HG03571 (cell line): Measurements from ENCODE around the gene NKAIN4.

ENCODE experiments used
- ATAC-seq: cut with Tn5 transposase; IDR thresholded peaks from one replicate; pipeline ENCODE4 v1.9.1; 2021; ENCODE audit not compliant: unreplicated experiment

NKAIN4 gene

DNA sequence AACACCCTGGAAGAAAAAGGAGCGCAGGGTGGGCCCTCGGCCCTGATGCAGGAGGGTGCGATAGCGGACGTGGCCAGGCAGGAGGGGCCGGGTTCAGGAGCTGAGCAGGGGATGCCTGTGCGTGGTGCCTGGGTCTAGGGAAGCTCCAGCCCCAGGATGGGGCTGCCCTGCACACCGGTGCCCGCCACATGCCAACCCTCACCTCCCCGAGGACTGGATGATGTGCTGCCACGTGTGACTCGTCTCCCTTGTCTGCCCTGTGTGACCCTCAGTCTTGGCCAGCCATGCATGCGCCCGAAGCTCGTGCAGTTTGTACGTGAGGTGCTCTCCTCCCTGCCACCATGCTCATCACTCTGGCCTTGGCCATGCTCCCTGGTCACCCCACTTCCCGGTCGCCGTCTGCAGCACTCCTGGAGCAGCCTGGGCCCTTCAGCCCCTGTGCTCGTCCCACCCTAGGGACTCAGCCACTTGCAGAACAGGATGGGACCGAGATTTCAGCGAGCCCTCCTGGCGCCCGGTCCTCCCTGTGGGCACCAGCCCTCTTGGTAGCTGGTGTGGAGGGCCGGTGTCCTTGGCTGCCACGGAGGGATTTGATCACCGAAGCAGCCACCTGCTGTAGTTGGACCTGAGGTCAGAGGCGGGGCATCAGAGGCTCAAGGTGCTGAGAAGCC is 34.5 kb upstream of the NKAIN4 start:
- ATAC-seq = no peak

GRCh38 chr20:63287697-63288580 is 33.7 kb upstream of the NKAIN4 start:
- no peak for ATAC-seq

DNA sequence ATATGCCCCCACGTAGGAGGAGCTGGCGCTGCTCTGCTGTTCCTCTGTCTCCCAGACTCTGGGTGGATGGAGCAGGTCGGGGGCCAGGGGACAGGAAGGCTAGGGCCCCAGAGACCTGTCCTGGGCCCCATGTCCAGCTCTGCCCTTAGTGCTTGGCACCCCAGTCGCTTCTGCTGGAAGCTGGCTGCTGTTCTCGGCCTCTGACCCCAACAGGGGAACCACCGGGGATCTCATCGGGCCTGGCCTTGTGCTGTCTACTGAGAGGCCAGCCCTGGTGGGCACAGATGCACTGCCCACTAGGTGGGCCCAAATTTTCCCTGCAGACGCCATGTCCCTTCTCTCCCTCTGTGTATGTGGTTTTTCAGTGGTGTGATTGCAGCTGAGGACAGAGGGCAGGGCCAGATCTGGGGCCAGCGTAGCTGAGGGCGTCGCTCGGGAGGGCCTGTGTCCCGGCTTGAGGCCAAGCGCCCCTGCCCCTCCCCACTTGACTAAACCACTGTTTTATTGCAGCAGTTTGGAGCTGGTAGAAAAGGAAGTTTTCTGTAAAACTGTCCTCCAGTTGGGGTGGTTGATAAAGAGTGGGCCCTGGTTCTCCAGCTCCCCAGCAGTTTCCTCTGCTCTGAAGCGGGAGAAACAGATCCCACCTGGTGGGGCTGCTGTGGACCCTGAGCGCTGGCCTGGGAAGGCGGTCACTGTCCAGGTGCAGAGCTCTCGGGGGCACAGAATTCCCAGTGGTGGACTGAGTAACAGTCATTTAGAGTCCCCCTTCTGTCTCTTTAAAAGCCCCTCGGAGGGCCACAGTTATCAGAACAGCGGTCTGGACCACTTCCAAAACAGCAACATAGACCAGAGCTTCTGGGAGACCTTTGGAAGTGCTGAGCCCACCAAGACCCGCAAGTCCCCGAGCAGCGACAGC is 32.8 kb upstream of the NKAIN4 start:
- ATAC-seq = no peak

DNA sequence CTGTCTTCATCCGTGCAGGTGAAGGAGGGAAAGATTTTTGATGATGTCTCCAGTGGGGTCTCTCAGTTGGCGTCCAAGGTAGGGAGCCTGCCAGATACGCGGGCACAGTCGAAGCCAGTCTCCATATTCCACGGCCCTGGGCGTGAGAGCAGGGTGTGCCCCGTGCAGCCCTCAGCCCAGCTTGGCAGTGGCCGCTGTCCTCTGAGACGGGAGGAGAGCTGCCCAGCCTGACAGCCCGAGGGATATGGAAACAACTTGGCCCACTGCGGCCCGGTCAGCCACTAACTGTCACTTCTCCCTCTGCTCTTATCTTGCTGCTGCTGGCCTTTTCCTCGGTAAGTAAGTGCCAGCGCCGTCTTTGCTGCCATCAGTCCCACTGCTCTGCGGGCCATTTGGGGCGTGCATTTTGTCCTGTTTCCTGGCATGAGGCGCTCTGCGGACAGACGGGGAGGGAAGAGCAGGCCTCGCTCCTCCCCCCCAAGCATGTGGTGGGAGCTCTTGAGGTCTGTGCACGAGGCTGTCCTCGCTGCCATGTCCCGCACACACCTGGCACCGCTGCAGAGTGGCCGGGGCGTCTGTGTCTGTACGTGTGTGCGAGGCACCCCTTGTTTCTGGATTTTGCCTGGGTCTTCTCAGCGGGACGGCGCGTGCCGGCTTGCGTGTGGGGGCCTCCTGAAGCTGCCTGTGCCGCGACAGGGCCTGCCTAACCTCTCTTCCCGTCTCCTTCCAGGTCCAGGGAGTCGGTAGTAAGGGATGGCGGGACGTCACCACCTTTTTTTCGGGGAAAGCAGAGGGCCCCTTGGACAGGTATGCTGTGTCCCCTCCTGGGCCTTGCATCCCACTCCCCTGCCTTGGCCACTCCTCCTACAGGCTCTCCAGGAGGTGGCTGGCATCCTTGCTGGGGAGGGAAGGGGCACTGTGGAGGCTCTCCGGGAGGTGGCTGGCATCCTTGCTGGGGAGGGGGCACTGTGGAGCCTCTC is 31.7 kb upstream of the NKAIN4 start:
- no peak for ATAC-seq

DNA sequence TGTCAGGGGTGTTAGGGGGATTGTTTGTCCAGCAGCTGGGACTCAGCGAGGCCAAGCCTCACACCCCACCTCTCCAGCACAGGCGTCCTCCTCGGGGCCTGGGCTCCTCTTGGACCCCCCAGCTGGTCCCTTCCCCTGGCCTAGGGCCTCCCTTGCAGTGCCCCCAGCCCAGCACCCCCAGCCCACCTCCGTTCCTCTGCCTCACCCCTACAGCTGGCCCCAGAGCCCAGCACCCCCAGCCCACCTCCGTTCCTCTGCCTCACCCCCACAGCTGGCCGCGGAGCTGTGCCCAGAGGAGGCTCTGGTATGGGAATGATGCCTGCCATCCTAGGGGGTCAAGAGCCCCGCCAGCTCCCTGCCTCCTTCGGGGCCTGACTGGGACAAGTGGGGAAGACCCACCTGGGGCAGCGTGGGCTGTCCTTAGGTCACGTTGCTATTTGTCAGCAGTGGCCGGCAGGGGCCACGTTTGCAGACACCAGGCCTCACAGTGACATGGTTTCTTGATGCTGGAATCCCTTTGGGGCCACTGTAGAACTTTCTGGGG is 30.8 kb upstream of the NKAIN4 start:
- no peak for ATAC-seq

GRCh38 chr20:63284544-63284949 is 30.3 kb upstream of the NKAIN4 start:
- no peak for ATAC-seq

DNA sequence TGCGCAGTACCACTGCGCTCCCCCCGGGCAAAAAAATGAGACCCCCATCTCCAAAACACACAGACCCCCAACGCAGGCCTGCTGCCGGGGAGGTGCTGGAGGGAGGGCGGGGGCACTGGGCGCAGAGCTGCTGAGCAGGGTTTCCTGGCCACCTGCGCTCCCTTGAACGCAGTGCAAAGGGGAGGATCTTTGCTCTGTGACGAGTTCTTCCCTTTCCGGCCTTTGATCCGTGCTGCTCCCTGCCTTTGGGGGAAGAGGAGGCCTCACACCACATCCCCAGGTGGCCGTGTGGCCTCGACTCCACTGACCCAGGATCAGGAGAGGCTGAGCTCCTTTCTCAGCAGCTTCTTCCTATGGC is 29.8 kb upstream of the NKAIN4 start:
- no peak for ATAC-seq

DNA sequence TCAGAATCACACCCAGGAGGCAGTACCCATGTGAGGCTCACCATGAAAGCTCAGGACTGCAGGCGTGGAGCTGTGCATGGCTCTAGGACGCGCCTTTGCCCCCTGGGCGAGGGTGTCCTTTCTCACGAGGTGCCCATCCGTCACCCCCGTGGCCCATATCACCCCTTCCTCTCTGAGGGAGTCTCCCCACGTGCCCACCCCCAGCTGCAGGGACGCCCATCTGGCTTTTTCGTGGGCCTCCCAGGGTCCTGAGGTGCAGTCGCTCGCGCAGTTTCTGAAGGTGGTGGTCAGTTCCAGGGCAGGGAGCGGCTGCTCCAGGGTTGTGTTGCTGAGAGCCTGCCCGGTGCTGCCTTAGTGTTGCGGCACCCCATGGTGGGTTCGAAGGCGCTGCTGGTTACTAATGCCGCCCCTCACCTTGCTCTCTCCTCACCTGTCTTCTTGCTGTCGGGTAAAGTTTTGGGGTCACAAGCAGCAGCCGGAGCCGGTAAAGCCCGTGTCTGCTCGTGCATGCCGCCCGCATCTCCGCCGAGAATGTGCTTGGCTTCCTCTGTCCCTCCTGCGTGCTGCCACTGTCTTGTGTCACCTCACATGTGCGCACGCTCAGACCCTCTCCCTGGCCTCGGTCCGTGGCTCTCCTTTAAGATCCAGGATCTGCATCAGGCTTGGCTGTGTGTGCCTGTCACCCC is 29.3 kb upstream of the NKAIN4 start:
- no peak for ATAC-seq

DNA sequence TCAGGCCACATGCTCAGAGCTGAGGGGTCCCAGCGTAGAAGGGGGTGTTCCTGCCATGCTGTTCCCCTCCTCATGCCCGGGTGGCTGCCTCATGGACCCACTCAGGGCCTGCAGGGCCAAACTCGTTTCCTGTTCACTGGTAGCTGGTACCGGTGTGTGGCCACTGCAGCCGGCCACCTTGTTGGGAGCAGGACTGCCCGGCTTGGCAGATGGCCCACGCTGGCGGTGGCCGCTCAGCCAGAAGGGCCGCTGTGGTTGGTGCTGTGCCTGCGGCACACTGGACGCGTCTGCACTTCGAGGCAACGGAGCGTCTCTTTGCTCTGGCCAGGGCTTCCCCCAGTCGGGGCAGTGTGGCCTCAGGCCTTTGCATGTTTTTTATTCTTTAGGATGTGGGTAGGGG is 28.7 kb upstream of the NKAIN4 start:
- no peak for ATAC-seq

GRCh38 chr20:63281742-63282665 is 27.7 kb upstream of the NKAIN4 start:
- no peak for ATAC-seq

GRCh38 chr20:63280929-63281545 is 26.8 kb upstream of the NKAIN4 start:
- ATAC-seq = no peak

DNA sequence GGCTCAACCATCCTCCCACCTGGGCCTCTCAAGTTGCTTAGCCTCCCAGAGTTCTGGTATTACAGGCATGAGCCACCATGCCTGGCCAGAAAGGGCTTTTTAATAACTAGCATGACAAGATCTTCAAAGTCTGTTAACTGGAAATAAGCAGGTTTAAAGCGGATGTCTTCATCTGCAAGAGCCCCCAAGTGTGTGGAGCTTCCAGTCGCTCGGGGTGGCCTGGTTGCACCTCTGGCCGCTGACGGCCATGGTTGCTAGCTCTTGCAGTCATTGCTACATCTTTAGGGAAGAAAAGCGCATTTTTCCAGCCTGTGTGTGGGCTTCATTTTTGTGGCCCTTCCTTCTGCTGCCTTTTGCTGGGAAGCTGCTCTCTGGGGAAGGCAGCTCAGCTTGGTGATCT is 26.1 kb upstream of the NKAIN4 start:
- ATAC-seq = no peak

- ATAC-seq = no peak
These were observed 25.7 kb upstream of the NKAIN4 start for GRCh38 chr20:63279931-63280330.

DNA sequence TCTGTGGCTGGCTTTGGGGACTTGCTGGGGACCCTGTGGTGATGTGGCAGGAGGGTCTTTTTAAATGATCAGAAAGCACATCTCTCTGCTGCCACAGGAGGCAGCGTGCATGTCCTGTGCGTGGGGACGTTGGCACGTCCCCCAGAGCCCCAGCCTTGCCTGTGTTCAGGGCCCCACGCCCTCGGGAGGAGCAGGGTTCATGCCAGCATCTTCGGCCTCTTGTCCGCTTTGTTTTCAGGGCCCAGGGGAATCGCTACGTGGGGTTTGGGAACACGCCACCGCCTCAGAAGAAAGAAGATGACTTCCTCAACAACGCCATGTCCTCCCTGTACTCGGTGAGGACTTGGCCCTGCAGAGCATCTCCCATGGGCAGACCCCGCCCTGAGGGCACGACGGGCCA is 24.4 kb upstream of the NKAIN4 start:
- no peak for ATAC-seq

DNA sequence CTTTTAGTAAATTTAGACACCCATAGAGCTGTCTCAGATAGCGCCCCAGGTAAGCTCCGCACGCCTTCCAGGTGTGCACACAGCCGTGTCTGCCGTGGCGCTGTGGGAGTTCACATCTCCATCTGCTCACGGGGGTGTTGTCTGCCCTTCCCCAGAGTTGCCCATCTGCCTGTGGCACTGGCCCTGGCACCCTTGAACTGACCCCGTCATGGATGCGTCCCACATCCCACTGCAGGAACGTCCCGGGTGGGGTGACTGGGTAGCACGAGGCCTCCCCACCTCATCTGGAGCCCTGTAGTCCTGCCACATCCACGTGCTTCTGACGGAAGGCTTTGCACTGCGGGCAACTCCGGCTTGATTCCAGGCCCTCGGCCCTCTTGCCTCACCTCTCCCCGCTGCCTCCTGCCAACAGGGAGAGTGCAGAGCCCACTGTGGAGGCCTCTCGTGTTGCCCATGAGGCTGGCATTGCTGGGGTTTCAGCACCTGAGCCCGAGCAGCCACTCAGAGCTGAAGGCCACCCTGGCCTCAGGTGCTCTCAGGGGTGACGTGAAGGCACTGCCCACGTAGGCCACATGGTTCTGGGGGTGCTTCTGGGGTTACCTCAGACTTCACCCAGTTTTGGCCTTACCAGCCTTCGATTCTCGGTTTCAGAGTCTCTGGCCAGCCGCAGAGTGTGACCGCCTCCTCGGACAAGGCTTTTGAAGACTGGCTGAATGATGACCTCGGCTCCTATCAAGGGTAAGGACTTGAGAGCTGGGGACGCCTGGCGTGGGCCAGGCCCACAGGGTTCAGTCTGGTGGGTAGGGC is 23.4 kb upstream of the NKAIN4 start:
- ATAC-seq = no peak

- ATAC-seq = no peak
These were observed 22.7 kb upstream of the NKAIN4 start for GRCh38 chr20:63276956-63277355.

- no peak for ATAC-seq
These were observed 21.6 kb upstream of the NKAIN4 start for GRCh38 chr20:63275825-63276224.
